ENCODE data around the gene CCDC27.

Gene CCDC27

DNA sequence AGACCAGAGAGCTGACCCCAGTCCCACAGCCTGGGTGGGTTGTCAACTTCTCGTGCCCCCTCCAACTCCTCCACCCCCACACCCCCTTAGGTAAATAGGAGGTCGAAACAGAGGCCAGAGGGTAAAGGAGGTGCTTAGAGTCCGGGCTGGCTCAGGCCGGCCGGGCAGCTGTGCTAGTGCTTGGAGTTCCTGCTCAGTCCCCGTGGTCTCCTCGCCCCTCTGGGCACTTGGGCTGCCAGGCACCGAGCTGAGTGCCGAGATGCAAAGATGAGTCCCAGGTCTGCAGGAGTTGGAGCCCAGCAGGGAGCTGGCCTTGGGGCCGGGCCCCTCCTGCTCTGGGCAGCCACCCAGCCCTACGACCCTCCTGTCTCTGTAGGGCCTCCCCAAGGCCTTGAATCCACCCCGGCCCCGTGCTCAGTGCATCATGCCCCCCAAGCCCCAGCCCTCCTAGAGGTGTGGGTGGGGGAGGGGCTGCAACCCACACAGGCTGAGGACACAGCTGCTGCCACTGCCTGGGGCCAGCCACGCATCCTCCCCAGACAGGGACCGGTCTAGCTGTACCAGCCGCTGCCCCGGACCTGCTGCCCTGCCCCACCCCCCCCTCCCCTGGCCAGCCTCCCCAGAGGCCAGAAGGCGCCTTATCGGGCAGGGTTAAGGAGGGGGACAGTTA is 22.2 kb downstream of the CCDC27 start:
- Histone ChIP-seq H3K9me3 (no peaks in the 10 kb centered on the region), H3K27me3 (no peaks in the 10 kb centered on the region), H3K4me3 (ENCODE audit: low read depth, low read length) (no peak overlapping the region), H3K36me3 (no peaks in the 10 kb centered on the region), H3K4me1 (peaks cover 13% of the 10 kb centered on the region)
- no peak for DNase-seq
- no peak for TF ChIP-seq CTCF (IDR thresholded peaks at IDR 0.05; ENCODE audit: low read depth, low read length)

DNA sequence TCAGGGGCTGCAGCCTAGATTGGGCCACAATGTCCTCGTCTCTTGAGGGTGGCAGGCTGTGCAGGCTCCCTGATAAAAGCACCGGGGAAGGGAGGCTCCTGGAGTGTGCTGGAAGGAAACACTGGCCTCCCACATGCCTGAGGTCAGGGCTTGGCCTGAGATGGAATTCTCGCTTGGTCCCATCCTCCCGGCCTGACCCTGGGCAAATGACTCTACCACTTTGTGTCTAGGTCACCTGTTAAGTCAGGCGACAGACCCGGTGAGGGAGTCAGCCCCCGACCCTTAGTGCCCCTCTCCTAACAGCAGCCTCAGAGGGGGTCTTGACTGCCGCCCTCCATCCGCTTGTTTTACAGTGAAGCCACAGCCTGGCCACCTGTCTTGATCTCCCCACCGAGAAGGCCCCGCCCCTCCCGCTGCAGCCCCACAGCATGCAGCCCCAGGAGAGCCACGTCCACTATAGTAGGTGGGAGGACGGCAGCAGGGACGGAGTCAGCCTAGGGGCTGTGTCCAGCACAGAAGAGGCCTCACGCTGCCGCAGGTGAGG is 22.8 kb downstream of the CCDC27 start:
- no peak for DNase-seq
- no peaks in the 10 kb centered on the region for H3K9me3 ChIP-seq
- H3K4me3 ChIP-seq (ENCODE audit: low read depth, low read length), result no peak overlapping the region
- H3K36me3 ChIP-seq, result no peaks in the 10 kb centered on the region
- H3K4me1 ChIP-seq, result peaks cover 13% of the 10 kb centered on the region
- no peak for TF ChIP-seq CTCF (IDR thresholded peaks at IDR 0.05; ENCODE audit: low read depth, low read length)
- H3K27me3 ChIP-seq, result no peaks in the 10 kb centered on the region

- H3K9me3 ChIP-seq, result no peaks in the 10 kb centered on the region
- peak; percentile 64 for DNase-seq
- peak; percentile 57 for TF ChIP-seq CTCF (IDR thresholded peaks at IDR 0.05; ENCODE audit: low read depth, low read length)
- peak overlapping the region; percentile 24 for H3K4me3 ChIP-seq (ENCODE audit: low read depth, low read length)
- H3K27me3 ChIP-seq, result no peaks in the 10 kb centered on the region
- H3K4me1 ChIP-seq, result peaks cover 13% of the 10 kb centered on the region
- H3K36me3 ChIP-seq, result no peaks in the 10 kb centered on the region
Observed at GRCh38 chr1:3775490-3776230, 23.4 kb downstream of the CCDC27 start.

GRCh38 chr1:3776231-3776961 is 24.1 kb downstream of the CCDC27 start:
- no peak for DNase-seq
- H3K36me3 ChIP-seq, result no peaks in the 10 kb centered on the region

DNA sequence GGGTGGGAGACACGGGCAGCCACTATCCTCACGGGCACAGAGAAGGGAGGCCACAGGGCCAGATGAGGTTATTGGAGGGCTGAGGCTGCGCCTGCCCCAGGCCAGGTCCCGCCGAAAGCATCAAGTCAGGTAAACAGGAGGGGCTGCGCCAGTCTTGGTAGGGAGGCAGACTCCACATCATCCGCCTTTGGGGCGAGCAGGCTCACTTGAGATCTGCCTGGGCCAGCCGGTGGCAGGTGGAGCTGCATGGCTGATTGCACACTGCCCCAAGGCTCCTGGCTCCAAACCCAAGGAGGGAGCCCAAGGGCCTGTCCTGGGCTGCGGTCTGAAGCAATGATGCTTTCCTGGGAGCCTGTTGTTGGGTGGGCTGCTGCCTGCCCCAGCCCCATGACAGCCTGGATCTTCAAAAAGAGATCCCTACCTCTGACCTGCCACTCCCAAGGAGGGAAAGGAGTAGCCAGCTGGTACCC is 24.9 kb downstream of the CCDC27 start:
- H3K27me3 ChIP-seq, result no peaks in the 10 kb centered on the region
- no peak overlapping the region for H3K4me3 ChIP-seq (ENCODE audit: low read depth, low read length)
- no peak for TF ChIP-seq CTCF (IDR thresholded peaks at IDR 0.05; ENCODE audit: low read depth, low read length)
- no peaks in the 10 kb centered on the region for H3K9me3 ChIP-seq
- no peak for DNase-seq
- H3K4me1 ChIP-seq, result peaks cover 13% of the 10 kb centered on the region
- no peaks in the 10 kb centered on the region for H3K36me3 ChIP-seq

More at GRCh38 chr1:3776231-3776961, 24.1 kb downstream of the CCDC27 start:
- Histone ChIP-seq H3K4me3 (ENCODE audit: low read depth, low read length) (no peak overlapping the region), H3K4me1 (peaks cover 13% of the 10 kb centered on the region), H3K27me3 (no peaks in the 10 kb centered on the region), H3K9me3 (no peaks in the 10 kb centered on the region)
- no peak for TF ChIP-seq CTCF (IDR thresholded peaks at IDR 0.05; ENCODE audit: low read depth, low read length)
